GM19395 (cell line): ENCODE data around the gene SLC27A2.
"Not testable (repeated sequence)": the region's sequence is repeated elsewhere in the genome, so short reads cannot be mapped to it uniquely, and the experiment has no call there.

Experiments
- ATAC-seq: cut with Tn5 transposase; IDR thresholded peaks from one replicate; pipeline ENCODE4 v1.9.1; 2021; ENCODE audit warnings: mild to moderate bottlenecking, moderate library complexity; ENCODE audit not compliant: unreplicated experiment

The SLC27A2 gene

DNA sequence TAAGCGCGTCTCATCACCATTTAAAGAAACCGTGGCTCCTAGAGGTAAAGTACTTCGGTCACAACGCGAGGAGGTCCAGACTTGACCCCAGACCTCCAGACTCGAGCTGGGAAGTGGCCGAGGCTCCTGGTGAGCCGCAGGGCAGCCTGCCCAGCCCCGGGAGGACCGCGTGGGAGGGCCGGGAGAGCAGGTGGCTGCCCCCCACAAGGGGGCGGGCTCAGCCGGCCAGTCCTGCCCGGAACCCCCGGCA is at the start of gene SLC27A2:
Gene SLC27A2, plus strand, starts transcription at position 228 of the 250 bp plus-strand sequence. CDS start 232 bp downstream, outside the sequence.
- ATAC-seq, result no peak

DNA sequence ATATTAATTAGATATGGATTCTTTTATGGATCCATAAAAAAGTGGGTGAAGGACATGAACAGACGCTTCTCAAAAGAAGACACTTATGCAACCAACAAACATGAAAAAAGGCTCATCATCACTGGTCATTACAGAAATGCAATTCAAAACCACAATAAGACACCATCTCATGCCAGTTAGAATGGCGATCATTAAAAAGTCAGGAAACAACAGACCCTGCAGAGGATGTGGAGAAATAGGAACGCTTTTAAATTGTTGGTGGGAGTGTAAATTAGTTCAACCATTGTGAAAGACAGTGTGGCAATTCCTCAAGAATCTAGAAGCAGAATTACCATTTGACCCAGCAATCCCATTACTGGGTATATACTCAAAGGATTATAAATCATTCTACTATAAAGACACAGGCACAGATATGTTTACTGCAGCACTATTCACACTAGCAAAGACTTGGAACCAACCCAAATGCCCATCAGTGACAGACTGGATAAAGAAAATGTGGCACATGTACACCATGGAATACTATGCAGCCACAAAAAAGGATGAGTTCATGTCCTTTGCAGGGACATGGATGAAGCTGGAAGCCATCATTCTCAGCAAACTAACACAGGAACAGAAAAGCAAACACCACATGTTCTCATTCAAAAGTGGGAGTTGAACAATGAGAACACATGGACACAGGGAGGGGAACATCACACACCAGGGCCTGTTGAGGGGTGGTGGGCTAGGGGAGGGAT is 49.6 kb upstream of the SLC27A2 start:
- ATAC-seq, result not testable (repeated sequence)

DNA sequence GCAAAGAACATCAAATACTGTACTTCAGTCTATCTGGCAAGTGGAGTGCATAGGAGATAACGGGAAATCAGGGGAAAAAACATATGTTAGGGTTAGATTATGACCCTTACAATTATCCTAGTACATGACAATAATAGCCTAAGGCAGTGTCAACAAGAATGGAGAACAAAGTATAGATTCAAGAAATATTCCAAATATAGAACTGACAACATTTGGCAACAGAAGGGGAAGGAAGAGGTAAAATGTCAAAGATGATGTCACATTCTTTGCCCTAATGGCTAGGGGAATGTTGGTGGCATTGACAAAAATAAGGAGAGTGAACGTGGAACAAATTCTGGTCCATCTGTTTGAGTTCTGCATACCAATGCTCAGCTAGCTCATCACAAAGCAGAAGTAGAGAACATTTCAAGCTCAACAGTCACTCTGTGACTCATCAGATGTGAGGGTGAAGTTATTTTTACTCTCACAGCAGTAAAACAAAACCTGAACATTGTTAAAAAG is 47.4 kb upstream of the SLC27A2 start:
- ATAC-seq, result peak; percentile 86

DNA sequence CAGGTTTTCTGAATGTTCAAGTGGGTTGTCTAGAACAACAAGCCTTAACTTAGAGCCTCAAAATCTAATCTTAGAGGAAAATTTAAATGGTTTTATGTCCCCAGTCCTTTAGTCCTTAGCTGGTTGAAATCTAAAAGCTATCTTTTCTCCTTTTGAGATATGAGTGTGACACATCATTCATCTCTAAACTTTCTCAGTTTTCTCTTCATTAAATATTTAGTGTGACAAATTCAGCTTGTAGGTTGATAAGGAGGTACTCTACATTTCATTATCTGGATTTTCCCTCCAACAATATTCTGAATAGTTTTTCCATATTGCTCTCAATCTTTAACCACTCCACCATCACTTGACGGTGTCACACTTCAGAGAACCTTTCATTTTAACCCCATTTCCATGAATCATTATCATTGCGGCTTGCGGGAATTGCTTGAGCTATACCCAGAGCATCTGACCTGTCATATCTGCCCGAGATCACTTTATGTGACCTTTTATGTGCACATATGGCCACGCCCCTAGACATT is 46.9 kb upstream of the SLC27A2 start:
- peak; percentile 79 for ATAC-seq

DNA sequence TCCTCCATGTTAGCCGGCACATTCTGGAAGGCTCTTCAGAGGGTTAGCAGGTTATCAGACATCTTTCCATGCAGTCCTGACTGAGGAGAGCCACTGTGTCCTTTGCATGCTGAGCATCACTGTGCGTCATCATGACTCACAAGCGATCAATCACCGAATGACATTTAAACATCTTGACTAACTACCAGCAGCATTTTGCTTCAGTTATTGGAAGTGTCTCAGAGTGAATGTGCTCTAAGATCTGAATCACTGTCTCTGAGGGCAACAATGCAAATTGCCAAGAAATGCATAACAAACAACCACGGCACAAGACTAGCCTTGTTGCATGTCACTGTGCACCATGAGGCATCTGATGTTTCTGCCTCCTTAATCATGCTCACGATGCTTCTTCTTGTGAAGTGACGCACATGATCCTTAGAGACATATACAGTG is 44.6 kb upstream of the SLC27A2 start:
- ATAC-seq, result no peak

DNA sequence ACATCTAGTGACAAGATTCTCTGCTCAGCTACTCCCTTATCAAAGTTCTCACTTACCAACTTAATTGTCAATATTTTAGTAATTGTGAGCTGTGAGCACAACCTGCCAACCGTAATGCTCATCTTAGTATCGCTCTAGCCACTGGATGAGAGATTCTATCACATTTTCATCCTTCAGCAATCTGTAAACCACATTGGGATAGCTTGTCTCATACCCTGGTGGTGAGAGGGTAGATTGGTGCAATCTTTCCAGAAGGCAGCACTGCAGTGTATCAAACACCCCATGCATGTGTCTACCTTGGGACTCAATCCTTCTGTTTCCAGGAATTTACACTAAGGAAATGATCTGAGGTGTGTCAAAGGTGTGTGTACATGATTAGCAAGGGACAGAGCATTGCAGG is 44.1 kb upstream of the SLC27A2 start:
- ATAC-seq, result no peak

- no peak for ATAC-seq
Observed at GRCh38 chr15:50138391-50138790, 43.6 kb upstream of the SLC27A2 start.

GRCh38 chr15:50140098-50140497 is 41.9 kb upstream of the SLC27A2 start:
- no peak for ATAC-seq

- no peak for ATAC-seq
Observed at GRCh38 chr15:50140983-50141382, 41.0 kb upstream of the SLC27A2 start.

GRCh38 chr15:50141856-50142255 is 40.1 kb upstream of the SLC27A2 start:
- ATAC-seq, result no peak

DNA sequence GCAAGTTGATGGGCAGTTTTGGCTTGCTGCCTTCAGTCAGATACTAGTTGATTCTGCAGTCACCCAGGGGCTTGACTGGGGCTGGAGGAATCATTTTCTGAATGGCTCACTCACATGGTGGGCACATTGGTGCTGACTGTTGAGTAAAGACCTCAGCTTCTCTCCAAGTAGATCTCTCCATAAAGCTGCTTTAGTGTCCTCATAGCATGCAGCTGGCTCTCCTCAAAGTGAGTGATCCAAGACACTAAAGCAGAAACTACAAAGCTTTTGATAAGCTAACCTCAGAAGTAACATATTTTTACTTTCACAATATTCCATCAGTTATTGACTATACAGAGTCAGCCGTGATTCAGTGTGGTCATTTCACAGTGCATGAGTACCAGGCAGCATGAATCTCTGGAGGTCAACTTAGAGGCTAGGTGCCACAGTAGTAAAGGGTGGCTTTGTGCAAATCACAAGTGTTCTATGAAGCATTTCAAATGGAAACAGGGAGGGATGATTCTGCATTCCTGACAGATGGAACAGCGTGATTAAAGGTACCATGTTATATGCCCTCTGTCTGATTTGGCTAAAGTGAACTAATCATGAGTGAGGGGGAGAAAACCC is 38.6 kb upstream of the SLC27A2 start:
- no peak for ATAC-seq

DNA sequence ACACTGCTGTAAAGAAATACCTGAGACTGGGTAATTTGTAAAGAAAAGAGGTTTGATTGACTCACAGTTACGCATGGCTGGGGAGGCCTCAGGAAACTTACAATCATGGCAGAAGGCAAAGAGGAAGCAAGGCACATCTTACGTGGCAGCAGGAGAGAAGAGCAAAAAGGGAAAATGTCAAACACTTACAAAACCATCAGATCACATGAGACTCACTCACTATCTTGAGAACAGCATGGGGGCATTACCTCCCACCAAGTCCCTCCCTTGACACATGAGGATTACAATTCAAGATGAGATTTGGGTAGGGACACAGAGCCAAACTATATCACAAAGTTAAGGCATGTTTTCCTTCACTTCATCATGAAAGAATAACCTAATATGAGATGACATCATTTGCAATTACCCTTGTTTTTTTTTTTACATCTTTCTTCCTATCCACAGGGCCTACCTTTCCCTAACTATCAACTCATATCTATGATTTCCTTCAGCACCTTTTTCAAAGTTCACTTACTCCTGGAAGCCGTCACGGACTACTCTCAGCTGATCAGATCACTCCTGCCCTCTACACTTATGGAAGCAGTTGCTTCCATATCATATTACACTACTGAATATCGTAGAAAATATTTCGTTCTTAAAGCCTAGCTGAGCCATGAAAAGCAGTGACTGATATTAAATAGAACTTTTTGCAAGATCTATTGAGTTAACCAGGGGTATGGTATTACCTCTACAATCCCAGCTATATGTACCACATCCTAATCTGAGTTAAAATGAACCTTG is 37.5 kb upstream of the SLC27A2 start:
- no peak for ATAC-seq

DNA sequence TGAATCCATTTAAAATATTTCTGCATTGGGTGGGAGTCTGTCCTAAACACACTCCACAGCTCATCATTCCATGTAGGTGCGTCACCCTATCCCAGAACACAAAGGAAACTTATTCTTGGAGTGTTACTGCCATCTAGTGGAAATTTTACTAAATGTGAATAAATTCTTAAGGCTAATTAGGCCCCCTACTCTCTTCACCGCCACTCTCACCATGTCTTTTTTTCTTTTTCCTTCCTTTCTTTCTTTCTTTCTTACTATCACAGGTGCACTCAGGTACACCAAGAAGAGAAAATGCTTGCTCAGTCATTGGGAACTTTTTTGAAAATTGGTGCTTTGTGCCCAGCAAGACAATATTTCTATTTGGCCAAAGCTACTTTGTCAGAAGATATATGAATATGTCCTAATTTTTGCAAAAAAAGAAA is 36.5 kb upstream of the SLC27A2 start:
- ATAC-seq, result no peak

- ATAC-seq, result no peak
Observed at GRCh38 chr15:50146632-50147031, 35.4 kb upstream of the SLC27A2 start.

DNA sequence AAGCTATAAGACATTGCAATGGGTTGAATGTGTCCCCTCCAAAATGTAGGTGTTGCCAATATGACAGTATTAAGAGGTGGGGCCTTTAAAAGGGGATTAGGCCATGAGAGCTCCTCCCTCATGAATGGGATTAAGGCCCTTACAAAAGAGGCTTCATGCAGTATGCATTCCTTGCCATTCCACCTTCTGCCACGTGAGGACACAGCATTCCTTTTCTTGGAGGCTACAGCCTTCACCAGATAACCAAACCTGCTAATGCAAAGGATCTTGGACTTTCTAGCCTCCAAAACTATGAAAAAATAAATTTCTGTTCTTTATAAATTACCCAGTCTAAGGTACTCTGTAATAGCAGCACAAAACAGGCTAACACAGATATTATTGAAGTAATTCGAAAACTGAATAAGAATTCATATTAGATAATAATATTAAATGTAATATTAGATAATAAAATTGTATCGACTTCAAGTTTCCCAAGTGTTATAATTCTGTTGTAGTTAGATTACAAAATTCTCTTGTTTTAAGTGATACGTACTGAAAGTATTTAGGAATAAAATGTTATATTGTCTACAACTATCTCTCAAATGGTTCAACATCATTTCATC is 33.5 kb upstream of the SLC27A2 start:
- no peak for ATAC-seq

DNA sequence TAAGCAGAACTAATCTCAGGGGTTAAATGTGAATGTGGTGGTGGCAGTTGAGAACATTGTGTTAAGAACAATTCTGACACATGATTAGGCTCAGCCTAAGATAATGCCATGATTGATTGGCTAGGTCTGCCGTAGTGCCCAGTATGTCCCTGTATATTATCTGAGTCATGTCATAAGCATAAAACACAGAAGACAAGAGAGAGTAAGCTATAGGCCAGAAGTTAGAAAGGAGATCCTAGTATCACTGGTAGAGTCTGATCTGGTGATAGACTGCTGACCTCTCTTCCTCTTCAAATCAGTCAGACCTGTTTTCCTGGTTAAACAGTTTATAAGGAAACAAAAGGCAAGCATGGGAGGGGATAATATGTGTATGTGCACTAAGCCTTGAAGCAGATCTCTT is 32.9 kb upstream of the SLC27A2 start:
- ATAC-seq, result no peak

DNA sequence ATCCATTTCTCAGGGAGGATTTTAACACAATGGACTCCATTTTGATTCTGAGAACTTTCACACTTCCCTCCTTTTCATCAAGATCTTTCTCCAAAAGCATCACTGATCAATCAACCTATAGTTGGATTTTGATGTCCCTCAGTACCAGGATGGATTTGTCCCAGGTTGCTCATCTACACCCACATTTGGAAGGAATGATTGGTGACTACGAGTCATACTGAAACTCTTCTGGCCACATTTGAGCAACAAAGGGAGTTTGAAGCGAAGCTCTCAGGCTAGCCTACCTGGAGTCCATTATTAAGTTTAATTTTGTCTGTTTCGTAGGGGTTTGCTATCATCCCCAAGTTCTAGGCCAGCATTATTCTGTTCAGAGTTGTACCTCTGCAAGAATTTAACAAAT is 31.6 kb upstream of the SLC27A2 start:
- no peak for ATAC-seq

DNA sequence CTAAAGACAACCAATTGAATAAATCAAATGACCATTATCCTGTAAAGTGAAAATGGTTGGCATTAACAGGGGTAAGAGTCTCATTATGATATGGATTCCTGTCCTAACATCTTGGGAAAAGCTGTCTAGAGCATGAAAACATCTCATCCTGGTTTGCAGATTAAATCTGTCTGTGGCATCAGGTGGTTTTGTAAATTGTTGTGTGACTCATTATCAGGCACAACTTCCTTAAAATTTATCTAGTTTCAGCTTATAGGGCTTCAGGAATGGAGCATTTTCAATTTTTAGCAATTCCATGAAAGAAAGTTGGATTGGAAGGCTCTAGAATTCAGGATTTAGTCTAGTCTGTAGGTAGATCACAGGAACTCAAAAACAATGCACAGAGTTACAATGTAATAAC is 31.1 kb upstream of the SLC27A2 start:
- no peak for ATAC-seq

DNA sequence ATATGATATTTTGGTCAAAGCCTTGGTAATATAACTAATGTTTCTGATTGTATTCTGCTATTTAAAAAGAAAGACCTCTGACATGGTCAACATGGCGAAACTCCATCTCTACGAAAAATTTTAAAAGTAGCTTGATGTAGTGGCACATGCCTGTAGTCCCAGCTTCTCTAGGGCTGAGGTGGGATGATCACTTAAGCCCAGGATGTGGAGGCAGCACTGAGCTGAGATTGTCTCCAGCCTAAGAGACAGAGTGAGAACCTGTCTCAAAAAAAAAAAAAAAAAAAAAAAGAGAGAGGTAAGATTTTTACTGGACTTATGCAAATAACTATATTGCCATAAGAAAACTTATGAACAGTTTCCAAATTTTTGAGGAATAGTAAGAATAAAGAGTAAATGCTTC is 30.5 kb upstream of the SLC27A2 start:
- ATAC-seq, result no peak

GRCh38 chr15:50158236-50158635 is 23.8 kb upstream of the SLC27A2 start:
- not testable (repeated sequence) for ATAC-seq

DNA sequence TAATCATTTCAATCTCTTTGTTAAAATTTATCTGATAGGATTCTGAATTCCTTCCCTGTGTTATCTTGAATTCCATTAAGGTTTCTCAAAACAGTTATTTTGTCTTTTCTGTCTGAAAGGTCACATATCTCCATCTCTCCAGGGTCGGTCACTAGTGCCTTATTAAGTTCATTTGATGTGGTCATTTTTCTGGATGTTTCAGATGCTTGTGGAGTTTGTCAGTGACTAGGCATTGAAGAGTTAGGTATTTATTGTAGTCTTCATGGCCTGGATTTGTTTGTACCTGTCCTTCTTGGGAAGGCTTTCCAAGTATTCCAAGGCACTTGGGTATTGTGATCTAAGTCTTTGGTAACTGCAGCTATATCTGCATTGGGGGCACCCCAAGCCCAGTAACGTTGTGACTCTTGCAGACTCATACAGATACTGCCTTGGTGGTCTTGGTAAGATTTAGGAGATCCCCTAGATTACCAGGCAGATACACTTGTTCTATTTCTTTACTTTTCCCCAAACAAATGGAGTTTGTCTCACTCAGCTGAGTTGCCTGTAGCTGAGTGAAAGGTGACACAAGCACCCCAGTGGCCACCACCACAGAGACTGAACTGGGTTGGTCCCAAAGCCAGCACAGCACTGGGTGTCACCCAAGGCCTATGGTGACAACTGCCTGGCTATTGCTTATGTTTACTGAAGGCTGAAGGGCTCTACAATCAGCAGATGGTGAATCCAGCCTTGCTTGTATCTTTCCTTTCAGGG is 18.9 kb upstream of the SLC27A2 start:
- no peak for ATAC-seq
